SK-N-SH (cell line): ENCODE results near the gene HOXB8. TPM values are rescaled to one million over a fixed set of nuclear protein-coding genes. Genes with fewer than 3 reads are reported as not detected.

Source experiments
- CTCF ChIA-PET: fragments of 300-600, 350-600 bp; formaldehyde crosslinking; extraction: SDS; loops from one replicate; lab custom pipeline; 2021; lab: Yijun Ruan, JAX
- POLR2A ChIA-PET: fragments of 350-600 bp; sonication (Branson Sonifier 250); formaldehyde crosslinking; extraction: SDS; loops from one replicate; lab custom pipeline; 2020; ENCODE audit warnings: antibody characterized with exemption, inconsistent platforms; lab: Yijun Ruan, JAX
- DNase-seq: peaks from one replicate; pipeline ENCODE4 v3.0.0; 2012
- H2AFZ ChIP-seq: fragments of 200-600 bp; sonication (generic); 2 replicates; pipeline ENCODE4 v1.8.1; 2016; ENCODE audit warnings: antibody characterized with exemption, mild to moderate bottlenecking, low read depth
- H3F3A ChIP-seq: fragments of 200-600 bp; sonication (generic); replicated peaks from 2 replicates; pipeline ENCODE3; 2016; ENCODE audit warnings: antibody characterized with exemption, mild to moderate bottlenecking; ENCODE audit not compliant: insufficient read depth
- H3K27ac ChIP-seq, 2 experiments: fragments of 200-500 bp in 1 of 2; fragments of 200-600 bp in 1 of 2; sonication (Bioruptor generic) in 1 of 2; sonication (generic), shearing (Covaris generic) in 1 of 2; 2 replicates each; pipeline versions ENCODE4 v1.5.1 to v1.6.1; 2014 to 2016; ENCODE audit warnings: low read depth in 2 of 2, inconsistent platforms in 1 of 2, low read length in 1 of 2, mild to moderate bottlenecking in 1 of 2, mixed read lengths in 1 of 2
- H3K27me3 ChIP-seq: fragments of 200-600 bp; sonication (generic), shearing (Covaris generic); 2 replicates; pipeline ENCODE4 v1.6.1; 2016; ENCODE audit warnings: mixed run types; ENCODE audit not compliant: insufficient read depth
- H3K36me3 ChIP-seq, 2 experiments: fragments of 200-500 bp in 1 of 2; fragments of 200-600 bp in 1 of 2; sonication (Bioruptor generic) in 1 of 2; sonication (generic) in 1 of 2; replicated peaks in 1 of 2; 2 replicates each; pipeline versions ENCODE3 to v1.5.1; 2014 to 2016; ENCODE audit warnings: low read length in 1 of 2, mild to moderate bottlenecking in 1 of 2; ENCODE audit not compliant: insufficient read depth in 2 of 2, control insufficient read depth in 1 of 2
- H3K4me1 ChIP-seq, 2 experiments: fragments of 200-500 bp in 1 of 2; fragments of 200-600 bp in 1 of 2; sonication (Bioruptor generic) in 1 of 2; sonication (generic), shearing (Covaris generic) in 1 of 2; 2 replicates each; pipeline versions ENCODE4 v1.5.1 to v1.6.1; 2014 to 2016; ENCODE audit warnings: low read depth in 1 of 2, low read length in 1 of 2, mixed run types in 1 of 2; ENCODE audit not compliant: insufficient read depth in 2 of 2, control insufficient read depth in 1 of 2
- H3K4me2 ChIP-seq: fragments of 200-600 bp; sonication (generic), shearing (Covaris generic); 2 replicates; pipeline ENCODE4 v1.6.1; 2017; ENCODE audit warnings: mixed run types
- H3K4me3 ChIP-seq, 2 experiments: fragments of 200-500 bp in 1 of 2; fragments of 200-600 bp in 1 of 2; sonication (Bioruptor generic) in 1 of 2; sonication (generic), shearing (Covaris generic) in 1 of 2; 2 replicates each; pipeline versions ENCODE4 v1.5.1 to v1.8.1; 2014 to 2016; ENCODE audit warnings: low read depth in 2 of 2, inconsistent platforms in 1 of 2, low read length in 1 of 2, mild to moderate bottlenecking in 1 of 2, mixed read lengths in 1 of 2, moderate library complexity in 1 of 2
- H3K79me2 ChIP-seq: fragments of 200-600 bp; sonication (generic); 2 replicates; pipeline ENCODE4 v1.8.1; 2017; ENCODE audit warnings: mild to moderate bottlenecking; ENCODE audit not compliant: insufficient read depth
- H3K9ac ChIP-seq: fragments of 200-600 bp; sonication (generic); 2 replicates; pipeline ENCODE4 v1.6.1; 2017; ENCODE audit warnings: mixed run types
- H3K9me2 ChIP-seq: fragments of 200-600 bp; sonication (generic); 2 replicates; pipeline ENCODE4 v1.6.1; 2017; ENCODE audit warnings: mixed run types
- H3K9me3 ChIP-seq: fragments of 200-600 bp; sonication (generic); 2 replicates; pipeline ENCODE4 v1.6.1; 2017; ENCODE audit warnings: mixed run types, mild to moderate bottlenecking, moderate library complexity
- H4K20me1 ChIP-seq: fragments of 200-600 bp; sonication (generic); 2 replicates; pipeline ENCODE4 v1.6.1; 2017; ENCODE audit warnings: mild to moderate bottlenecking, mixed run types; ENCODE audit not compliant: insufficient read depth
- CHD2 ChIP-seq: fragments of 150-350 bp; IDR thresholded peaks from 2 replicates; pipeline ENCODE4 v1.6.1; 2018; ENCODE audit warnings: low read length; ENCODE audit not compliant: partially characterized antibody
- ELF1 ChIP-seq: IDR thresholded peaks from 2 replicates; pipeline ENCODE4 v1.4.0; 2012
- EP300 ChIP-seq, 2 experiments: IDR thresholded peaks; 2 replicates each; pipeline versions ENCODE4 v1.4.0 to v1.6.1; 2012; ENCODE audit warnings: borderline replicate concordance in 1 of 2, low read depth in 1 of 2, low read length in 1 of 2
- EZH2phosphoT487 ChIP-seq: fragments of 200-600 bp; sonication (generic); IDR thresholded peaks from 2 replicates; pipeline ENCODE4 v1.6.1; 2017; ENCODE audit warnings: low read depth, mixed run types, mild to moderate bottlenecking, antibody characterized with exemption, moderate library complexity, borderline replicate concordance
- FOXJ3 ChIP-seq: sonication (generic); formaldehyde crosslinking; IDR thresholded peaks from 2 replicates; pipeline ENCODE4 v1.5.1; 2020; ENCODE audit warnings: mild to moderate bottlenecking, missing genetic modification reagents
- JUND ChIP-seq: IDR thresholded peaks from 2 replicates; pipeline ENCODE4 v1.4.0; 2012
- MXI1 ChIP-seq: IDR thresholded peaks from 2 replicates; pipeline ENCODE4 v1.6.1; 2012; ENCODE audit warnings: mild to moderate bottlenecking, low read depth, low read length, improper control_type of control experiment
- NRF1 ChIP-seq: IDR thresholded peaks from 2 replicates; pipeline ENCODE4 v1.6.1; 2012; ENCODE audit warnings: low read depth, mild to moderate bottlenecking, low read length
- RAD21 ChIP-seq: IDR thresholded peaks from 2 replicates; pipeline ENCODE4 v1.6.1; 2012; ENCODE audit warnings: mild to moderate bottlenecking, low read length
- RFX5 ChIP-seq: IDR thresholded peaks from 2 replicates; pipeline ENCODE4 v1.6.1; 2012; ENCODE audit warnings: mild to moderate bottlenecking, improper control_type of control experiment, low read length
- RXRA ChIP-seq: IDR thresholded peaks from 2 replicates; pipeline ENCODE4 v1.4.0; 2012; ENCODE audit warnings: low read depth, mild to moderate bottlenecking, borderline replicate concordance
- SMC3 ChIP-seq: IDR thresholded peaks from 2 replicates; pipeline ENCODE4 v1.6.1; 2012; ENCODE audit warnings: low read depth, low read length, improper control_type of control experiment
- TCF12 ChIP-seq: IDR thresholded peaks from 2 replicates; pipeline ENCODE4 v1.4.0; 2012
- WGBS: methylation state at CpG from one replicate; pipeline ENCODE4 v1.1.6; 2017; ENCODE audit warnings: low lambda C conversion rate; 5-methylcytosine and 5-hydroxymethylcytosine counted together
- polyA plus RNA-seq, 3 experiments: library from polyadenylated mRNA; depleted of rRNA; stranded (reverse); fragments of >200 nt; gene quantifications; 2 replicates each; pipeline ENCODE4 v1.2.3, GENCODE V29; 2012
- TF ChIP-seq, protein P1 (sequence below): fragments of 150-350 bp; IDR thresholded peaks from 2 replicates; pipeline ENCODE4 v1.6.1; 2016; ENCODE audit warnings: mild to moderate bottlenecking, low read depth, low read length
- TF ChIP-seq, protein P2 (sequence below): IDR thresholded peaks from 2 replicates; pipeline ENCODE4; 2012
- TF ChIP-seq, protein P3 (sequence below): IDR thresholded peaks from 2 replicates; pipeline ENCODE4 v1.4.0; 2012; ENCODE audit warnings: low read depth, borderline replicate concordance
- TF ChIP-seq, protein P4 (sequence below): IDR thresholded peaks from 2 replicates; pipeline ENCODE4 v1.6.1; 2012; ENCODE audit warnings: mild to moderate bottlenecking, low read depth, low read length, moderate library complexity

HOXB8 gene
- polyA plus RNA-seq, 1 of the 3 experiments (the other 2 are of a cell fraction), result not detected

DNA sequence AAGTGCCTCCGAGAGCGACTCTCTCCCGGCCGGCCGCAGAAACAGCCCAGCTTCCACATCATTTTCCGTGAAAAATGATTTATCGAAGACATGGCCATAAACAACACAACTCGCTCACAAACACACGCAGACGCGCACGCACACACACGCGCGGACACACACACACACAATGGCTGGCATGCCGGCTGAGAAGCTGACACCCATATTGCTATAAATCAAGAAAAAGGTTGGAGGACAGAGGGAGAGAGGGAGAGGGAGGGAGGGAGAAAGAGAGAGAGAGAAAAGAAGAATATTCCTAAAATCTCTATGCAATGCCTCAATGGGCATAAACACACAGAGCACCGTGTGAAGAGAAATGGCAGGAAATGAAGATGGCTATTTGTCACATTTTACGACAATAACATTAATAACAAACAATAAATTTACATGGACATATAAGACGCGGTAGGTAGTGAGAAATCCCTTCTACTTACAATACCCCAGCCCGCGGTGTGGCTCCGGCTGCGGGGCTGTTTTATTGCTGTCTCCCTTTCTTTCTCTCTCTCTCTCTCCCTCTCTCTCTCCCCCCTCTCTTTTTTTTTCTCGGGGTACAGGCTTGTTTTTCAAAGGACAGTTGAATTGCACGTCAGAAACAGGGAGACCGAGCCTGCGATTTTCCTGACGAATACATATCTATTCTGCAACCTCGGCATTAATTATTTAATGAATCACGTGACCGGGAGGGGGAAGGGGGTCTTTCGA, 46.4 kb downstream of the HOXB8 start:
- Histone ChIP-seq H2AFZ (no peak overlapping the region), H3K9me3 (no peaks in the 10 kb centered on the region), H3K27ac (no peak overlapping the region), H3K9ac (no peak overlapping the region), H3K4me2 (no peak overlapping the region), H3K9me2 (no peaks in the 10 kb centered on the region), H3K79me2 (no peaks in the 10 kb centered on the region), H3F3A (no peaks in the 10 kb centered on the region), H3K36me3 (no peaks in the 10 kb centered on the region), H4K20me1 (0 out of 2 replicates have a peak, but pooled peaks cover 6% of the 10 kb centered on the region), H3K4me3 (no peak overlapping the region), H3K27me3 (peaks cover 97% of the 10 kb centered on the region), H3K4me1 (no peaks in the 10 kb centered on the region)
- WGBS, result 22% methylated on average over 33 of the region's 33 CpGs
- TF ChIP-seq CHD2 (no peak), JUND (no peak), RXRA (no peak), TCF12 (no peak), FOXJ3 (no peak), NRF1 (no peak), MXI1 (no peak), RAD21 (no peak), SMC3 (no peak), ELF1 (no peak), RFX5 (no peak), EZH2phosphoT487 (no peak), EP300 (IDR thresholded peaks at IDR 0.05; ENCODE audit: borderline replicate concordance in 1 of 2, low read depth in 1 of 2, low read length in 1 of 2) (no peak)
- TF ChIP-seq, protein P1, sequence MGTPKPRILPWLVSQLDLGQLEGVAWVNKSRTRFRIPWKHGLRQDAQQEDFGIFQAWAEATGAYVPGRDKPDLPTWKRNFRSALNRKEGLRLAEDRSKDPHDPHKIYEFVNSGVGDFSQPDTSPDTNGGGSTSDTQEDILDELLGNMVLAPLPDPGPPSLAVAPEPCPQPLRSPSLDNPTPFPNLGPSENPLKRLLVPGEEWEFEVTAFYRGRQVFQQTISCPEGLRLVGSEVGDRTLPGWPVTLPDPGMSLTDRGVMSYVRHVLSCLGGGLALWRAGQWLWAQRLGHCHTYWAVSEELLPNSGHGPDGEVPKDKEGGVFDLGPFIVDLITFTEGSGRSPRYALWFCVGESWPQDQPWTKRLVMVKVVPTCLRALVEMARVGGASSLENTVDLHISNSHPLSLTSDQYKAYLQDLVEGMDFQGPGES, result no peak
- TF ChIP-seq, protein P2, sequence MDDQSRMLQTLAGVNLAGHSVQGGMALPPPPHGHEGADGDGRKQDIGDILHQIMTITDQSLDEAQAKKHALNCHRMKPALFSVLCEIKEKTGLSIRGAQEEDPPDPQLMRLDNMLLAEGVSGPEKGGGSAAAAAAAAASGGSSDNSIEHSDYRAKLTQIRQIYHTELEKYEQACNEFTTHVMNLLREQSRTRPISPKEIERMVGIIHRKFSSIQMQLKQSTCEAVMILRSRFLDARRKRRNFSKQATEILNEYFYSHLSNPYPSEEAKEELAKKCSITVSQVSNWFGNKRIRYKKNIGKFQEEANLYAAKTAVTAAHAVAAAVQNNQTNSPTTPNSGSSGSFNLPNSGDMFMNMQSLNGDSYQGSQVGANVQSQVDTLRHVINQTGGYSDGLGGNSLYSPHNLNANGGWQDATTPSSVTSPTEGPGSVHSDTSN, result no peak
- TF ChIP-seq, protein P3, sequence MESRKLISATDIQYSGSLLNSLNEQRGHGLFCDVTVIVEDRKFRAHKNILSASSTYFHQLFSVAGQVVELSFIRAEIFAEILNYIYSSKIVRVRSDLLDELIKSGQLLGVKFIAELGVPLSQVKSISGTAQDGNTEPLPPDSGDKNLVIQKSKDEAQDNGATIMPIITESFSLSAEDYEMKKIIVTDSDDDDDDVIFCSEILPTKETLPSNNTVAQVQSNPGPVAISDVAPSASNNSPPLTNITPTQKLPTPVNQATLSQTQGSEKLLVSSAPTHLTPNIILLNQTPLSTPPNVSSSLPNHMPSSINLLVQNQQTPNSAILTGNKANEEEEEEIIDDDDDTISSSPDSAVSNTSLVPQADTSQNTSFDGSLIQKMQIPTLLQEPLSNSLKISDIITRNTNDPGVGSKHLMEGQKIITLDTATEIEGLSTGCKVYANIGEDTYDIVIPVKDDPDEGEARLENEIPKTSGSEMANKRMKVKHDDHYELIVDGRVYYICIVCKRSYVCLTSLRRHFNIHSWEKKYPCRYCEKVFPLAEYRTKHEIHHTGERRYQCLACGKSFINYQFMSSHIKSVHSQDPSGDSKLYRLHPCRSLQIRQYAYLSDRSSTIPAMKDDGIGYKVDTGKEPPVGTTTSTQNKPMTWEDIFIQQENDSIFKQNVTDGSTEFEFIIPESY, result no peak
- TF ChIP-seq, protein P4, sequence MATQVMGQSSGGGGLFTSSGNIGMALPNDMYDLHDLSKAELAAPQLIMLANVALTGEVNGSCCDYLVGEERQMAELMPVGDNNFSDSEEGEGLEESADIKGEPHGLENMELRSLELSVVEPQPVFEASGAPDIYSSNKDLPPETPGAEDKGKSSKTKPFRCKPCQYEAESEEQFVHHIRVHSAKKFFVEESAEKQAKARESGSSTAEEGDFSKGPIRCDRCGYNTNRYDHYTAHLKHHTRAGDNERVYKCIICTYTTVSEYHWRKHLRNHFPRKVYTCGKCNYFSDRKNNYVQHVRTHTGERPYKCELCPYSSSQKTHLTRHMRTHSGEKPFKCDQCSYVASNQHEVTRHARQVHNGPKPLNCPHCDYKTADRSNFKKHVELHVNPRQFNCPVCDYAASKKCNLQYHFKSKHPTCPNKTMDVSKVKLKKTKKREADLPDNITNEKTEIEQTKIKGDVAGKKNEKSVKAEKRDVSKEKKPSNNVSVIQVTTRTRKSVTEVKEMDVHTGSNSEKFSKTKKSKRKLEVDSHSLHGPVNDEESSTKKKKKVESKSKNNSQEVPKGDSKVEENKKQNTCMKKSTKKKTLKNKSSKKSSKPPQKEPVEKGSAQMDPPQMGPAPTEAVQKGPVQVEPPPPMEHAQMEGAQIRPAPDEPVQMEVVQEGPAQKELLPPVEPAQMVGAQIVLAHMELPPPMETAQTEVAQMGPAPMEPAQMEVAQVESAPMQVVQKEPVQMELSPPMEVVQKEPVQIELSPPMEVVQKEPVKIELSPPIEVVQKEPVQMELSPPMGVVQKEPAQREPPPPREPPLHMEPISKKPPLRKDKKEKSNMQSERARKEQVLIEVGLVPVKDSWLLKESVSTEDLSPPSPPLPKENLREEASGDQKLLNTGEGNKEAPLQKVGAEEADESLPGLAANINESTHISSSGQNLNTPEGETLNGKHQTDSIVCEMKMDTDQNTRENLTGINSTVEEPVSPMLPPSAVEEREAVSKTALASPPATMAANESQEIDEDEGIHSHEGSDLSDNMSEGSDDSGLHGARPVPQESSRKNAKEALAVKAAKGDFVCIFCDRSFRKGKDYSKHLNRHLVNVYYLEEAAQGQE, result no peak
- POLR2A ChIA-PET, result no interaction called here
- DNase-seq, result no peak
- CTCF ChIA-PET, result interaction anchor here (1.1 to 1.5 kb wide), 5 partner anchors 12 to 218 kb away, joined by 3 to 4 read pairs (median 3); no protein-coding TSS in a partner anchor
